Measurements from ENCODE around the gene SIRT3.
"Not testable (repeated sequence)": the region's sequence is repeated elsewhere in the genome, so short reads cannot be mapped to it uniquely, and the experiment has no call there.

SIRT3 gene

GRCh38 chr11:272195-272930 is 36.2 kb upstream of the SIRT3 start:
- DNase-seq (ENCODE audit: low read depth) = no peak
- H3K4me3 ChIP-seq (ENCODE audit: low read depth, low read length) = no peak overlapping the region

GRCh38 chr11:271319-271715 is 35.2 kb upstream of the SIRT3 start:
- no peak for DNase-seq (ENCODE audit: low read depth)
- no peak overlapping the region for H3K4me3 ChIP-seq (ENCODE audit: low read depth, low read length)

GRCh38 chr11:270451-271318 is 34.5 kb upstream of the SIRT3 start:
- no peak overlapping the region for H3K4me3 ChIP-seq (ENCODE audit: low read depth, low read length)
- no peak for DNase-seq (ENCODE audit: low read depth)

GRCh38 chr11:269146-269890 is 33.2 kb upstream of the SIRT3 start:
- no peak for DNase-seq (ENCODE audit: low read depth)
- no peak overlapping the region for H3K4me3 ChIP-seq (ENCODE audit: low read depth, low read length)

GRCh38 chr11:268716-269145 is 32.6 kb upstream of the SIRT3 start:
- not testable (repeated sequence) for H3K4me3 ChIP-seq (ENCODE audit: low read depth, low read length)

GRCh38 chr11:267491-267994 is 31.4 kb upstream of the SIRT3 start:
- no peak for DNase-seq (ENCODE audit: low read depth)
- no peak overlapping the region for H3K4me3 ChIP-seq (ENCODE audit: low read depth, low read length)

More at GRCh38 chr11:268716-269145, 32.6 kb upstream of the SIRT3 start:
- not testable (repeated sequence) for DNase-seq (ENCODE audit: low read depth)

GRCh38 chr11:266676-267439 is 30.7 kb upstream of the SIRT3 start:
- DNase-seq (ENCODE audit: low read depth) = no peak
- no peak overlapping the region for H3K4me3 ChIP-seq (ENCODE audit: low read depth, low read length)

- no peak overlapping the region for H3K4me3 ChIP-seq (ENCODE audit: low read depth, low read length)
- no peak for DNase-seq (ENCODE audit: low read depth)
These were observed 25.5 kb upstream of the SIRT3 start for GRCh38 chr11:261624-262023.

- H3K4me3 ChIP-seq (ENCODE audit: low read depth, low read length) = no peak overlapping the region
- no peak for DNase-seq (ENCODE audit: low read depth)
These were observed 23.3 kb upstream of the SIRT3 start for GRCh38 chr11:259413-259812.

- no peak overlapping the region for H3K4me3 ChIP-seq (ENCODE audit: low read depth, low read length)
- DNase-seq (ENCODE audit: low read depth) = no peak
These were observed 21.8 kb upstream of the SIRT3 start for GRCh38 chr11:257766-258493.

- DNase-seq (ENCODE audit: low read depth) = no peak
- no peak overlapping the region for H3K4me3 ChIP-seq (ENCODE audit: low read depth, low read length)
These were observed 21.0 kb upstream of the SIRT3 start for GRCh38 chr11:256952-257737.

GRCh38 chr11:255816-256215 is 19.7 kb upstream of the SIRT3 start:
- no peak for DNase-seq (ENCODE audit: low read depth)
- H3K4me3 ChIP-seq (ENCODE audit: low read depth, low read length) = no peak overlapping the region

- DNase-seq (ENCODE audit: low read depth) = no peak
- no peak overlapping the region for H3K4me3 ChIP-seq (ENCODE audit: low read depth, low read length)
These were observed 19.0 kb upstream of the SIRT3 start for GRCh38 chr11:255176-255575.

GRCh38 chr11:253886-254270 is 17.7 kb upstream of the SIRT3 start:
- H3K4me3 ChIP-seq (ENCODE audit: low read depth, low read length) = no peak overlapping the region
- DNase-seq (ENCODE audit: low read depth) = no peak

- no peak overlapping the region for H3K4me3 ChIP-seq (ENCODE audit: low read depth, low read length)
- DNase-seq (ENCODE audit: low read depth) = no peak
These were observed 17.2 kb upstream of the SIRT3 start for GRCh38 chr11:253160-253885.

GRCh38 chr11:252666-253065 is 16.5 kb upstream of the SIRT3 start:
- no peak for DNase-seq (ENCODE audit: low read depth)
- no peak overlapping the region for H3K4me3 ChIP-seq (ENCODE audit: low read depth, low read length)

GRCh38 chr11:251550-251949 is 15.4 kb upstream of the SIRT3 start:
- H3K4me3 ChIP-seq (ENCODE audit: low read depth, low read length) = no peak overlapping the region
- DNase-seq (ENCODE audit: low read depth) = no peak

All from skeletal muscle cell (primary cell).